ENCODE data around the gene KRTAP10-11.
"Not testable (repeated sequence)": the region's sequence is repeated elsewhere in the genome, so short reads cannot be mapped to it uniquely, and the experiment has no call there.

The KRTAP10-11 gene, protein sequence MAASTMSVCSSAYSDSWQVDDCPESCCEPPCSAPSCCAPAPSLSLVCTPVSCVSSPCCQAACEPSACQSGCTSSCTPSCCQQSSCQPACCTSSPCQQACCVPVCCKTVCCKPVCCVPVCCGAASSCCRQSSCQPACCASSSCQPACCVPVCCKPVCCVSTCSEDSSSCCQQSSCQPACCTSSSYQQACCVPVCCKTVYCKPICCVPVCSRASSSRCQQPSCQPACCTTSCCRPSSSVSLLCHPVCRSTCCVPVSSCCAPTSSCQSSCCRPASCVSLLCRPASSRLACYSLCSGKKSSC

DNA sequence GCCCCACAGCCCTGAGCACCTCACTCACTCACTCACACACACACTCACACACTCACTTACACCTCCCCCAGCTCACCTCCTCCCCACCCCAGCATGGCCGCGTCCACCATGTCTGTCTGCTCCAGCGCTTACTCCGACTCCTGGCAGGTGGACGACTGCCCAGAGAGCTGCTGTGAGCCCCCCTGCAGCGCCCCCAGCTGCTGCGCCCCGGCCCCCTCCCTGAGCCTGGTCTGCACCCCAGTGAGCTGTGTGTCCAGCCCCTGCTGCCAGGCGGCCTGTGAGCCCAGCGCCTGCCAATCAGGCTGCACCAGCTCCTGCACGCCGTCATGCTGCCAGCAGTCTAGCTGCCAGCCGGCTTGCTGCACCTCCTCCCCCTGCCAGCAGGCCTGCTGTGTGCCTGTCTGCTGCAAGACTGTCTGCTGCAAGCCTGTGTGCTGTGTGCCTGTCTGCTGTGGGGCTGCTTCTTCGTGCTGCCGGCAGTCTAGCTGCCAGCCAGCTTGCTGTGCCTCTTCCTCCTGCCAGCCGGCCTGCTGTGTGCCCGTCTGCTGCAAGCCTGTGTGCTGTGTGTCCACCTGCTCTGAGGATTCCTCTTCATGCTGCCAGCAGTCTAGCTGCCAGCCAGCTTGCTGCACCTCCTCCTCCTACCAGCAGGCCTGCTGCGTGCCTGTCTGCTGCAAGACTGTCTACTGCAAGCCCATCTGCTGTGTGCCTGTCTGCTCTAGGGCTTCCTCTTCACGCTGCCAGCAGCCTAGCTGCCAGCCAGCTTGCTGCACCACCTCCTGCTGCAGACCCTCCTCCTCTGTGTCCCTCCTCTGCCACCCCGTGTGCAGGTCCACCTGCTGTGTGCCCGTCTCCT is at the start of gene KRTAP10-11:
KRTAP10-11 (plus strand) TSS at position 49 of the 856 bp plus-strand sequence; CDS start at position 94, 45 bp downstream.
- in situ Hi-C loops (cut with MboI; ENCODE audit: low sequenced_read_pairs, unreplicated experiment); DNase-seq (ENCODE audit: low spot score): not testable (repeated sequence)

DNA sequence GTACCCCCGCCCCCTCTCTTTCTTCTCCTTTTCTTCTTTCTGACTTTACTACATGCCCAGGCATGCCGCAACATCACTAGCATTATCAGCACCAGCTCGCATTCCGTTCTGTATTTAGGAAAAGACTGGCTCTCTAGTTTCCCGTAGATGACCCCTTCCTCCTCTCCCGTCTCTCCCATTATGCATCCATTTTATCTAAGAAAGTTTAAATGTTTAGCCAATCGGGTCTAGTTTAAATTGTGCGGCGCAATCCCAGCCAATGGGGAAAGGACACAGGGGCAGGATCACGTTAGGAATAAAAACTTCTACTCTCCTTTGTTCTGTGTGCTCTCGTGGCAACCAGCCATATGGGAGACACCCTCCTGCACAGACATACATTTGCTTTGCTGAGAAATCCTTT is 48.2 kb upstream of the KRTAP10-11 start:
- in situ Hi-C loops (cut with MboI; ENCODE audit: low sequenced_read_pairs, unreplicated experiment): no loop called here
- no peak for DNase-seq (ENCODE audit: low spot score)
- TF ChIP-seq, protein P1, sequence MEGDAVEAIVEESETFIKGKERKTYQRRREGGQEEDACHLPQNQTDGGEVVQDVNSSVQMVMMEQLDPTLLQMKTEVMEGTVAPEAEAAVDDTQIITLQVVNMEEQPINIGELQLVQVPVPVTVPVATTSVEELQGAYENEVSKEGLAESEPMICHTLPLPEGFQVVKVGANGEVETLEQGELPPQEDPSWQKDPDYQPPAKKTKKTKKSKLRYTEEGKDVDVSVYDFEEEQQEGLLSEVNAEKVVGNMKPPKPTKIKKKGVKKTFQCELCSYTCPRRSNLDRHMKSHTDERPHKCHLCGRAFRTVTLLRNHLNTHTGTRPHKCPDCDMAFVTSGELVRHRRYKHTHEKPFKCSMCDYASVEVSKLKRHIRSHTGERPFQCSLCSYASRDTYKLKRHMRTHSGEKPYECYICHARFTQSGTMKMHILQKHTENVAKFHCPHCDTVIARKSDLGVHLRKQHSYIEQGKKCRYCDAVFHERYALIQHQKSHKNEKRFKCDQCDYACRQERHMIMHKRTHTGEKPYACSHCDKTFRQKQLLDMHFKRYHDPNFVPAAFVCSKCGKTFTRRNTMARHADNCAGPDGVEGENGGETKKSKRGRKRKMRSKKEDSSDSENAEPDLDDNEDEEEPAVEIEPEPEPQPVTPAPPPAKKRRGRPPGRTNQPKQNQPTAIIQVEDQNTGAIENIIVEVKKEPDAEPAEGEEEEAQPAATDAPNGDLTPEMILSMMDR (IDR thresholded peaks at IDR 0.05; ENCODE audit: borderline replicate concordance, control extremely low read depth, extremely low read depth, insufficient read depth, missing control alignments): no peak

DNA sequence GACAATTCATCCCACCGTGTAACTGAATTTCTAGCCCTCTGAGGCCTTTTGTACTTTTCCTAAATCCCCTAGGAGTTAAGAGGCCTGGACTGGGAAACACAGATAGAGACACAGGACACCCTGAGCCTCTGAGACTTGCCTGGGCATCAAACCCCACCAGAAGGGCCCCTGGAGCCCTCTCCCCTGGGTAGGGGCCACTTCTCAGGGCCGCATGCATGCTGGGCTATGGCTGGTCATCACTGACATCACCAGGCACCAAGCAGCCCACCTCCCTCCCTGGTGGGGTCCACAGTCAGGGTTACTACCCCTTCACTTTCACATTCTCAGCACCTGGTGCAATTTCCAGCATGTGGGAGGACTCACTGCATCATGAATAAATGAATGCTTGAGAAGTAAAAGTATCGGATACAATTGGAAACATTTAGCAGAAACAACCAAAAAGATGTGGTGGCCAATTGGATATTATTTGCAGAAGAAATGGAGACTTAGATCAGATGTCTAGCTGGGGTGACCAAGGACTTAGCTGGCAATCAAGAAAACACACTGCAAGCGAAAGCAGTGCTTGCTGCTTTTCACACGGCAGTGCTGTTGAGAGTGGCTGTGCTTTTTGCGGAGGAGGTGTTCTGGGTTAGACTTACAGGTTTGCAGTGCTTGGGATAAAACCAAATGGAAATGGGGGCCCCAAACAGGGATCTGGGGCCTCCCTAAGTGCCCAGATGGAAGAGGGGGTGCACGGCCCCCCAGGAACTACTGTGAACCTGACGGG is 46.8 kb upstream of the KRTAP10-11 start:
- TF ChIP-seq, protein P1 (IDR thresholded peaks at IDR 0.05; ENCODE audit: borderline replicate concordance, control extremely low read depth, extremely low read depth, insufficient read depth, missing control alignments): no peak
- DNase-seq (ENCODE audit: low spot score): no peak
- in situ Hi-C loops (cut with MboI; ENCODE audit: low sequenced_read_pairs, unreplicated experiment): no loop called here

DNA sequence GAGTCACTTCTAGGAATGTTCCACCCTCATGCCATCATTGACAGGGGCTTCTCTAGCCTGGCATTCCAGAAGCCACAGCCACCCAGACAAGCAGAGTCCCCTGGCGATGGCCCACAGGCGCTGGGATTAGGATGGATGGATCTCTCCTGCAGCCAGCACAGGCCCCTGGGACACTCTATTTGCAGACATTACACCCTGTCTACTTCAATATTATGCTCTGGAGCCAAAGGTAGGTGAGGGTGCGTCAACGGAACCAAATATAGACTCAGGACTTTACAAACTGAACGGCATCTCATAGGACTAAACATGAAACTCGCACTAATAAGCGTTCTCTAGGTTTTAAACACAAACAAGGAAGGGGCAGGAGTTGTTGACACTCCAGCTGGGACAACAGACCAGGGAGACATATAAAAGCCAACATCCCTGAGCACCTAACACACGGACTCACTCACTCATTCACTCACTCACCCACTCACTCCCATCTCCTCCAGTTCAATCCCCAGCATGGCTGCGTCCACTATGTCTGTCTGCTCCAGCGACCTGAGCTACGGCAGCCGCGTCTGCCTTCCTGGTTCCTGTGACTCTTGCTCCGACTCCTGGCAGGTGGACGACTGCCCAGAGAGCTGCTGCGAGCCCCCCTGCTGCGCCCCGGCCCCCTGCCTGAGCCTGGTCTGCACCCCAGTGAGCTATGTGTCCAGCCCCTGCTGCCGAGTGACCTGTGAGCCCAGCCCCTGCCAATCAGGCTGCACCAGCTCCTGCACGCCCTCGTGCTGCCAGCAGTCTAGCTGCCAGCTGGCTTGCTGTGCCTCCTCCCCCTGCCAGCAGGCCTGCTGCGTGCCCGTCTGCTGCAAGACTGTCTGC is 45.9 kb upstream of the KRTAP10-11 start, which contains the start of gene KRTAP10-7:
KRTAP10-7 (plus strand) TSS at position 480 of the 861 bp plus-strand sequence; CDS start at position 505, 25 bp downstream.
- DNase-seq (ENCODE audit: low spot score); in situ Hi-C loops (cut with MboI; ENCODE audit: low sequenced_read_pairs, unreplicated experiment): not testable (repeated sequence)

DNA sequence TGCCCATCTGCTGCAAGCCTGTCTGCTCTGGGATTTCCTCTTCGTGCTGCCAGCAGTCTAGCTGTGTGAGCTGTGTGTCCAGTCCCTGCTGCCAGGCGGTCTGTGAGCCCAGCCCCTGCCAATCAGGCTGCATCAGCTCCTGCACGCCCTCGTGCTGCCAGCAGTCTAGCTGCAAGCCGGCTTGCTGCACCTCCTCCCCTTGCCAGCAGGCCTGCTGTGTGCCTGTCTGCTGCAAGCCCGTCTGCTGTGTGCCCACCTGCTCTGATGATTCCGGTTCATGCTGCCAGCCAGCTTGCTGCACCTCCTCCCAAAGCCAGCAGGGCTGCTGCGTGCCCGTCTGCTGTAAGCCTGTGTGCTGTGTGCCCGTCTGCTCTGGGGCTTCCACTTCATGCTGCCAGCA is 45.1 kb upstream of the KRTAP10-11 start:
- DNase-seq (ENCODE audit: low spot score); in situ Hi-C loops (cut with MboI; ENCODE audit: low sequenced_read_pairs, unreplicated experiment): not testable (repeated sequence)

DNA sequence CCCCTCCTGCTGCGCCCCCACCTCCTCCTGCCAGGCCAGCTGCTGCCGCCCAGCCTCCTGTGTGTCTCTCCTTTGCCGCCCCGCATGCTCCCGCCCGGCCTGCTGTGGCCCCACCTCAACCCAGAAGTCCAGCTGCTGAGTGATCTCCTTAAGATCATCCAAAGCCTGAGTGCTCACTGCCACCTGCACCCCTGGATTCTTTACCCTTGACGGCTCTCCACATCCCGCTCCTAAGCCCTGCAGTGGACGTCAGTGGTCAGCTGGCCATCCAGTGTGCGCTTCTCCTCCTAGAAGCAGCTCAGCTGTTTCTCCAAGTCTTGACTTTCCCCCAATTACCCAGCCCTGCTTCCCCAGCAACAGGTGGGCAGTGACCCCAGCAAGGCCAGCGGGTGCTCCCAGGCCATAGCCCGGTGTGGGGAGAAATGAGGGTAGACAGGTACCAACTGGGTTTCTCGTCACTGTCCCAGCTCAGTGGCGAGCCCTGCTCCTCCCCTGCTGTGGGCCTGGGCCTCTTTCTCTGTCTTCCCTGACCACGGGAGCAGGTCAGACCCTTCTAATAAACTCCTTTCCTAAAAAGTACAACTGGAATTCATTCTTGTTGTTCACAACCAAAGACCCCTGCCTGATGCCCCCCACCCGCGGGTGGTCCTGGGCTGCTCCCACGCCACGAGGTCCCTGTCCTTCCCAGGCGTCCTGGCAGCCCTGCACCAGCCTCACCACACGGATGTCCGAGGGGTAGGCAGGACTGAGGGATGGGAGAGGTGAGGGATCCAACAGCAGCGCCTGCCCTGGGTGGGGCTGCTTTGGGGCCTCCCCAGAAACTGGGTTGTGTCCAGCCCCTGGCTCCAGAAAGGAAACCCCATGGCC is 44.4 kb upstream of the KRTAP10-11 start:
- TF ChIP-seq, protein P1 (IDR thresholded peaks at IDR 0.05; ENCODE audit: borderline replicate concordance, control extremely low read depth, extremely low read depth, insufficient read depth, missing control alignments): no peak
- in situ Hi-C loops (cut with MboI; ENCODE audit: low sequenced_read_pairs, unreplicated experiment): no loop called here

DNA sequence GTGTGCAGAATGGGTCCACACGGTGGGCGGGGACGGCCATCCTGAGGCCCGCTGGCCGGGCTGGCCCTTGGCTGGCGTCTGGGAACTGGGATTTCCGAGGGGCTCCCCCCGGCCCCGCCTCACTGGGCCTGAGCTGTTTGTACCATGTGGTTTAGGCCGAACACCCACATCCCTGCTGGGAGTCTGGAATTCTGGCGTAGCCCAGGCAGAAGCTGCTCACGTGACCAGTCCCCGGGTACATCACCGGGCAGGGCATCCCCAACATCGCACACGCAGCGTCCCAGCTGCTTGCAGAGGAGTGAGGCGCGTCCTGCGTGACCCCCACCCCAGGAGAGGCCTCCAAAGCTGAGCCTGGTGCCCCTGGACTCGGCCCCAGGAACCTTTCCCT is 43.8 kb upstream of the KRTAP10-11 start:
- in situ Hi-C loops (cut with MboI; ENCODE audit: low sequenced_read_pairs, unreplicated experiment): no loop called here
- TF ChIP-seq, protein P1 (IDR thresholded peaks at IDR 0.05; ENCODE audit: borderline replicate concordance, control extremely low read depth, extremely low read depth, insufficient read depth, missing control alignments): no peak
- DNase-seq (ENCODE audit: low spot score): no peak

More for the DNA sequence above, 44.4 kb upstream of the KRTAP10-11 start:
- DNase-seq (ENCODE audit: low spot score): no peak

All from GM13976 (cell line).